HG03097 (cell line): ENCODE measurements around the gene DPPA5.
"Not testable (repeated sequence)": the region's sequence is repeated elsewhere in the genome, so short reads cannot be mapped to it uniquely, and the experiment has no call there.

Source experiments
- ATAC-seq: cut with Tn5 transposase; IDR thresholded peaks from one replicate; pipeline ENCODE4 v1.9.1; 2021; ENCODE audit not compliant: unreplicated experiment, low FRiP score

Gene DPPA5

GRCh38 chr6:73353636-73354593 lies at the start of gene DPPA5:
TSS of gene DPPA5 (minus strand) at chr6:73354276. CDS start at chr6:73354225, 51 bp downstream.
- ATAC-seq = no peak

- ATAC-seq = no peak
These were observed 46.6 kb upstream of the DPPA5 start for GRCh38 chr6:73400656-73401055.

GRCh38 chr6:73395875-73396274 lies 41.8 kb upstream of the DPPA5 start:
- ATAC-seq = no peak

GRCh38 chr6:73394577-73395354 lies 40.7 kb upstream of the DPPA5 start, which contains the start of gene DDX43:
TSS of gene DDX43 (plus strand) at chr6:73394828. CDS start at chr6:73394906, 78 bp downstream.
- no peak for ATAC-seq

GRCh38 chr6:73393278-73393677 lies 39.2 kb upstream of the DPPA5 start:
- no peak for ATAC-seq

GRCh38 chr6:73392188-73392587 lies 38.1 kb upstream of the DPPA5 start:
- ATAC-seq = not testable (repeated sequence)

GRCh38 chr6:73391675-73392074 lies 37.6 kb upstream of the DPPA5 start:
- no peak for ATAC-seq

GRCh38 chr6:73389854-73390253 lies 35.8 kb upstream of the DPPA5 start:
- no peak for ATAC-seq

GRCh38 chr6:73388800-73389512 lies 34.9 kb upstream of the DPPA5 start:
- ATAC-seq = peak; percentile 69

GRCh38 chr6:73388433-73388799 lies 34.3 kb upstream of the DPPA5 start:
- peak; percentile 17 for ATAC-seq

- no peak for ATAC-seq
These were observed 28.5 kb upstream of the DPPA5 start for GRCh38 chr6:73382462-73383113.

- ATAC-seq = not testable (repeated sequence)
These were observed 27.5 kb upstream of the DPPA5 start for GRCh38 chr6:73381531-73381930.

- ATAC-seq = no peak
These were observed 23.1 kb upstream of the DPPA5 start for GRCh38 chr6:73377225-73377624.

- no peak for ATAC-seq
These were observed 21.1 kb upstream of the DPPA5 start for GRCh38 chr6:73375216-73375615.

GRCh38 chr6:73372516-73372915 lies 18.4 kb upstream of the DPPA5 start:
- ATAC-seq = no peak

GRCh38 chr6:73371984-73372383 lies 17.9 kb upstream of the DPPA5 start:
- no peak for ATAC-seq

GRCh38 chr6:73369563-73369962 lies 15.5 kb upstream of the DPPA5 start, which contains the start of gene OOEP:
TSS of gene OOEP (minus strand) at chr6:73369897. CDS start at chr6:73369792, 105 bp downstream.
- no peak for ATAC-seq

- no peak for ATAC-seq
These were observed 15.1 kb upstream of the DPPA5 start for GRCh38 chr6:73369157-73369556.

GRCh38 chr6:73368675-73369074 lies 14.6 kb upstream of the DPPA5 start:
- no peak for ATAC-seq

GRCh38 chr6:73367761-73368355 lies 13.8 kb upstream of the DPPA5 start:
- ATAC-seq = no peak
